ENCODE measurements around the gene GAS7.

GRCh38 chr17:9868552-9868951, 329.9 kb downstream of the GAS7 start:
- TF ChIP-seq CTCF (IDR thresholded peaks at IDR 0.05), result no peak
- no peak for TF ChIP-seq POLR2A (IDR thresholded peaks at IDR 0.05)
